Measurements from ENCODE around the gene DTHD1.

The DTHD1 gene

DNA sequence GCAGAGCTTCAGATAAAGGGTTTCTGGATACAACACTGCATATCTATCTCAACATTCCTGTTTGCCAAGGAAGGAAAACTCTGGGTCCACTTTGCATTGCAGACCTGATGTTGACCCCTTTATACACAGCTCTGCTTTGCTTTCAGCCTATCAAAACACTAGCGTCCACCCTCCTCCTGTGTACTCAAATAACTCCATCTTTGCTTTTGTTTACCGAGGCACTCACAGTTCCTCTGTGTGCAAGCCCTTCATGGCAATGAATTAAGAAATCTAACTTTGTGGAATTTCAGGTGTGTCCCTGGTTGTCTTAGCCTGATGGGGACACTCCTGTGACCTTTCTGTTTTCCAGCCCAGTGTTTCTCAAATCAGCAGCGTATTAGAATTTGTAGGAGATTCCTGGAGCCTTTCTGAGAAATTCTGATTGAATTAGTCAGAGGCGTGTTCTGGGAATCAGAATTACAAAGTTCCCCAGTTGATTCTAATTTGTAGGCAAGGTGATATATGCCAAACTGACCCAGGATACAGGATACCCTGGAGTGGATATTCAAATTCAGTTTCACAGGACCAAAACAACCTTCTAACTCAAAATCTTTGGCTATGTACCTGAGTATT is 68.6 kb downstream of the DTHD1 start:
- DNase-seq = no peak

DNA sequence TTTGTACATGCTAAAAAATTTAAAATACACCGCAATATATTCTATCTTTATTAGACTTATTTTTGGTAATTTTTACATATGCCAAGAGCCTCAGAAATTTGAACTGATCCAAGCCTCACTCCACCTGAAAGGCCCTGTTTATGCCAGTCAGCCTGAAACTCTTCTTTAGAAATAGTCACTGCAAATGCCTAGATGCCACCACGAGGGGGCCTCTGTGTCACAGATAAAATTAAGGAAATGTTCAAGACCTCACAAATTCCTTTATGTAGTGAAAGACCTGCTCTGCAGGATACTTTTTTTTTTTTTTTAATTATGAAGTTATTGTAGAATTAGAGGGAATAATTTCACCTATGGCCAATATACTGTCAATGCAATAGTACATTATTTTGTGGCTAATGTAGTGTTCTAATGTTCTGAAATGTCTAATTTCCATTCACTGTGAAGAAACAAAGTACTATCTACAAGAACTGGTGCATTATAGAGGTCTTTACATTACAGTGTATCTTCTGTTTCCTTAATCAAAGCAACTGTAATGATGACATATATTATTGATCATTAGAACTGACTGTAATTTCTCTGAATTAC is 69.8 kb downstream of the DTHD1 start:
- DNase-seq = peak; percentile 73

DNA sequence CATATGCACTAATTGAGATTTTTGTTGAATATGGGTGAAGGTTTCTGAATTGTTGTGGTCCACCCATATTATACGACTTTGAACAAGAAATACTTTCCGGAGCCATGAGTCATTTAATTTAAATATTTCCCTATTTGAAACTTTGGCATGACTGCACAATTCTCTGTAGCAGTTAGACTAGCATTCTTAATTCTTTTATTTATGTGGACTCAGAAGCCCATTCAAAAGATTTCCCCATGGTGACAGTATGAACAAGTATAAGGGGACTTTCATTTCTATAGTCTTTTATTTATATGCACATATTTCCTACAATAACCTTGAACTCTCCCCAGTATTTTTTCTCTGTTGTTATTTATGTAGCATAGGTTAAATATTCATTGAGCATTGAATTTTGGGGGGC is 72.6 kb downstream of the DTHD1 start:
- DNase-seq = no peak

DNA sequence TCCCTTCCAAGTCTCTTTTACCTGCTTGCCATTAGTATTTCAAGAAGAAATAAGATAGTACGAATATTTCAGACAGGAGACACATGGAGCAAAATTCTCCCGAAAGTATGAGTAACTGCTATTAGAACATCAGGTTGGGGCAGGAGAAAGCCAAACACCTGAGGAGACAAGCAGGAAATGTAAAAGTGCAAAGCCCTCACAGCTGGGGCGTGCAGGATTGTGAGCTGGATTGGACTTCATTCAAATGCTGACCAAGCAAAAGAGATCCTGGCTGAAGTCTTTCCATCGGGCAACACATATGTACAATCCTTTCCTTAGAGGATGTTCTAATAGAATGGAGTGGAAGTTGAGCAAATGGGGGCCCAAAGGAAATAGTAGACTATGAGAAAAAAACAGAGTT is 76.8 kb downstream of the DTHD1 start:
- no peak for DNase-seq

DNA sequence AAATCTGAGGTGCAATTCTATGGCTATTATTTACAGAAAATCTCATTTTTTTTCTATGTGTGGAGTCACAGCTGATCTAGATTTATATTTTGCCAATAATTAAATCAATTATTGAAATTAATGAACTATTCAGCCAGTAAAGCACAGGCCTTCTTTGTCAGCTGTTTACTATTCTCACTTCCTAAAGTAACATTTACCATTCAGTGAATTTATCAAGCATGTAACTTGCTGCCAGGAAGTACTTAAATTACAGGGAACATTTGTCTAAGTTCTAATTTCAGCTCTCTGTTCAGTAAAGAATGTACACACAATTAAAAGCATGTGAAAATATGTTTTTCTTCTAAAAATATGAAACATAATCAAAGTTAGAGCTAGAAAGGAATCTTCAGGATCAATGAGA is 79.3 kb downstream of the DTHD1 start:
- no peak for DNase-seq

DNA sequence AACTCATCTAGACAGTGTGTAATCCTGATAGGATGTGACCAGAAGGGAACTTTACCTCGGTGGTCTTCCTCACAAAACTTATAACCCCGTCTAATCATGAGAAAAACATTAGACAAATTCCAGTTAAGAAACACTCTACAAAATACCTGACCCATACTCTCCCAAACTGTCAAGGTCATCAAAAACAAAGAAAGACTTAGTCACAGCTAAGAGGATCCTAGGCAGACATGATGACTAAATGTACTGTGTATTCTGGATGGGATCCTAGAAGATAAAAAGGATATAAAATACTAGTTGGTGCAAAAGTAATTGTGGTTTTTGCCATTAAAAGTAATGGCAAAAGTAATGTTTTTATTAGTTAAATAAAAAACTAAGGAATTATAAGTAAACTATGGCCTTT is 81.6 kb downstream of the DTHD1 start:
- no peak for DNase-seq

DNA sequence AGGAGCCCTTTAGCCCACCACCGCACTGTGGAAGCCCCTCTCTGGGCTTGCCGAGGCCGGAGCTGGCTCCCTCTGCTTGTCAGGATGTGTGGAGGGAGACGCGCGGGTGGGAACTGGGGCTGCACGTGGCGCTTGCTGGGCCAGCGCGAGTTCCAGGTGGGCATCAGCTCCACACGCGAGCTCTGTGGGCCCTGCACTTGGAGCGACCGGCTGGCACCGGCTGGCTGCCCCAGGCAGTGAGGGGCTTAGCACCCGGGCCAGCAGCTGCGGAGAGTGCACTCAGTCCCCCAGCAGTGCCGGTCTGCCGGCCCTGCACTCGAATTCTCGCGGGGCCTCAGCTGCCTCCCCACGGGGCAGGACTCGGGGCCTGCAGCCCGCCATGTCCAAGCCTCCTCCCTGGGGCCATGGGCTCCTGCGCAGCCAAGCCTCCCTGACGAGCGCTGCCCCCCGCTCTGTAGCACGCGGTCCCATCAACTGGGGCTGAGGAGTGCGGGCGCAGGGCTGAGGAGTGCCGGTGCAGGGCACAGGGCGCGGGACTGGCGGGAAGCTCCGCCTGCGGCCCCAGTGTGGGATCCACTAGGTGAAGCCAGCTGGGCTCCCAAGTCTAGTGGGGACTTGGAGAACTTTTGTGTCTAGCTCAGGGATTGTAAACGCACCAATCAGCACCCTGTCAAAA is 93.6 kb downstream of the DTHD1 start:
- no peak for DNase-seq

DNA sequence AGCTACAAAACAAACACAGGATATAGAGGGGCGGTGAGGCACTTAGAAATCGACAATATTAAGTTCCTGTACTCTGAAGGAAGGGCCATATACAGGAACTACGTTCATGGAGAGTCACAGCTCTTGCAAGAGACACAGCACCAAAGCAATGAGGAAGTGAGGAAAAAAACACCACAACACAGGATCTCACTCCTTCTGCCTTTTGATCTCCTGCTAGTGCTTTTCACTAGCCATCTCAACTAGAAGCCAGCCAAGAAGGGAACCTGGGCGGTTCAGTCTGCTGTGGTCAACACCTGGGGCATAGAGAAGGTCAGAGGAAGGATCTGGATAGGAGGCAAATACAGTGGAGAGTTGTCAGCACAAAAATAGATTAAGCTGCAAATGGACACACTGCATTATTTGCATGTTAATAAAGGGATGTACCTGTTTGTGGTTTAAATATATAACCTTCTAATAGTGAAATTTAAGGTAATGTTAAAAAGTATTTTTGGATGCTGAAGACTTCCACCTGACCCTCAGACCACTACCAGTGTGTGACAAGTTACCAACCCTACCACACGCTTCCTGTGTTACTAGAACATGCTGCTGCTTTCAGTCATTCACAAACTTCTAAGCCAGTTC is 104.6 kb downstream of the DTHD1 start:
- DNase-seq = peak; percentile 41

DNA sequence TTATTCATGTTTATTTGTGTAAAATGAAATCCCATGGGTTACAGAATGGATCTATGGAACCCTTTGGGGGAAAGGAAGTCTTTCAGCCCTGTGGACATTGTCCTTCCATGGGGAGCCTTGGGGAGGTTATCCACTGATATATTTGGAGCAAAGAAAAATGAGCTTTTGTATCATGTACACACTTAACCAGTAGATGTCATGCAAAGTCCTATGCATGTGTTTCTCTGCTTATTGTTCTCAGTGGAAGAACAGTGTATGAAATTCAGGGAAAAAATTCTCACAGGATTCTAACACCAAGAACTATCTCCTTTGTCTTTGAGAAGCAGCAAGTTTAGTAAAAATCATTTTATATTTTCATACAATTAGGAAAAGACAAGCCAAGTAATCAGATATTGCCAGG is 105.3 kb downstream of the DTHD1 start:
- DNase-seq = no peak

DNA sequence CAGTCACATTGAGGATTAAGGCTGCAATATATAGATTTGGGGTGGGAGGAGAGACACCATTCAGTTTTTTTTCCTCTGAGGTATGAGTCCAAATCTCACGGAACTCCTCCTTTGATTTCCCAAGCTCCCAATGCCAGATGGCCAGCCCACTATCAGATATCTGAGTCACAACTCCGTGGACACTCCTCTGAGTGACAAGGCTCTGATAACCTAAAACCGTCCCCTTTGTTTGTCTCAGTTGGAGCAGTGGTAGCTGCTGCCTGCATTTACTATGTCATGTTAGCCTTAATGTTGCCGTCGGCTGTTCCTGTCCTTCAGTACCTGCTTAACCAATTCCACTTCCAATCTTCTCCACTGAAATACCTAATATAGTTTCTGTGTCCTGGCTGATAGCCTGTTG is 107.3 kb downstream of the DTHD1 start:
- no peak for DNase-seq

DNA sequence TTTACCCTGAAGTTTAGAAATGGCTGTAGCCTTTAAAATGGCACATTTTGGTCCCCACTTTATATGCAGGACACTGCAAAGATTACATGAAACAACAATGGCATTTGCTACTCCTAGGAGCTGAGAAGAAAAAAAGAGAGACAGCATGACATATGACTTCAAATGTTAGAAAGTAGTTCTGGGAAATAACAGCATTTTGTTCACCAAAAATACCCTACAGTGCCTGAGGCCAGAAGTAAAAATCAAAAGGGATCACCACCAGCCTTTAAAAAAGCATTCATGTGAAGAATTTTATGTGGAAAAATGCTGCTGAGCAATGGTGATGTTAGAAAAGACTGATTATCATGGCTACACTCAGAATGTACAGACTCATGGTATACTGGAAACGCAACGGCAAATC is 110.0 kb downstream of the DTHD1 start:
- no peak for DNase-seq

DNA sequence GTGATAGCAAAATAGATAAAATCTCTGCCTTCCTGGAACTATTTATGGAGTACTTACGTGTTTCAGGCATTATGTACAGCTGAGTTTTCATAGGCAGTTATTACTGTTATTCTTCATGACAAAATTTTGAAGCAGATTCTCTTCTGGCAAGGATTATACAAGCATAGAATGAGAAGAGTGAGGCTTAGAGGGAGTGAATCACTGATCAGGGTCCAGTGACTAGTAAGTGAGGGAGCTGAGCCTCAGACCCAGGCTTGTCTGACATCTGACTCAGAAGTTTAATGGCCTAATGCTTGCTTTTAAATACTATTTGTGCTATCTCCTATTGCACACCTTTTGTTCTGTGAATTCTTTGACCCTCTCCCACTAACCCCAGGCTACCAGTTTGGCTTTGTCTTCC is 110.6 kb downstream of the DTHD1 start:
- DNase-seq = no peak

DNA sequence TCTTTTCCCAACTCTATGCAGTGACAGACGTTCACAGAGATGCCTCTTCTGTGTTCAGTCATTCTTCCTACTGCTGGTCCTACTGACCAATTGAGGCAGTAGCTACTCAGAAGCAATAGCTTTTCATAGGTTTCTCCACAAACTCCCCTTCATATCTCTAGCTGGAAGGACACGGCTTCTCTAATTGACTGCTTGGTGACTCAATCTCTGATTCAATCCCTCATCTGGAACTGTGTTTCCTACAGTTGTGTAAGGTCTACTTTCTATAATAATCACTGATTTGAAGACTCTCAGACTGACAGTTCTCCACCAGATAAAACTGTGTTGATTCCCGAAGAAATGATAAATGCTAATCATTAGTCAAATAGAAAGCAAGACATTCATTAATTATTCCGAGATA is 111.5 kb downstream of the DTHD1 start:
- no peak for DNase-seq

Measured in activated T-cell treated with anti-CD3 and anti-CD28 coated beads, Interleukin-2, amount 50 U/mL, for 1 hour (primary cell).